Measurements from ENCODE around the gene TLR4.

Gene TLR4

GRCh38 chr9:117704024-117704575 lies at the start of gene TLR4:
Gene TLR4, plus strand, starts transcription at chr9:117704403. Its CDS starts 70 bp downstream, at chr9:117704473.
- FAIRE-seq, result no peak

- no peak for FAIRE-seq
These were observed 48.2 kb upstream of the TLR4 start for GRCh38 chr9:117656002-117656401.

GRCh38 chr9:117662651-117663050 lies 41.6 kb upstream of the TLR4 start:
- no peak for FAIRE-seq

- FAIRE-seq, result no peak
These were observed 39.8 kb upstream of the TLR4 start for GRCh38 chr9:117664419-117664818.

GRCh38 chr9:117665601-117666385 lies 38.4 kb upstream of the TLR4 start:
- no peak for FAIRE-seq

GRCh38 chr9:117671468-117671867 lies 32.7 kb upstream of the TLR4 start:
- no peak for FAIRE-seq

GRCh38 chr9:117672369-117672768 lies 31.8 kb upstream of the TLR4 start:
- FAIRE-seq, result no peak

GRCh38 chr9:117677572-117677971 lies 26.6 kb upstream of the TLR4 start:
- FAIRE-seq, result no peak

- no peak for FAIRE-seq
These were observed 25.3 kb upstream of the TLR4 start for GRCh38 chr9:117678871-117679270.

GRCh38 chr9:117679416-117679815 lies 24.8 kb upstream of the TLR4 start:
- FAIRE-seq, result no peak

- no peak for FAIRE-seq
These were observed 22.3 kb upstream of the TLR4 start for GRCh38 chr9:117681888-117682287.

- FAIRE-seq, result no peak
These were observed 21.1 kb upstream of the TLR4 start for GRCh38 chr9:117682955-117683710.

- FAIRE-seq, result no peak
These were observed 16.7 kb upstream of the TLR4 start for GRCh38 chr9:117687532-117687931.

- no peak for FAIRE-seq
These were observed 12.8 kb upstream of the TLR4 start for GRCh38 chr9:117691367-117691766.

- no peak for FAIRE-seq
These were observed 8.0 kb upstream of the TLR4 start for GRCh38 chr9:117696154-117696553.

GRCh38 chr9:117697046-117697445 lies 7.2 kb upstream of the TLR4 start:
- FAIRE-seq, result no peak

- no peak for FAIRE-seq
These were observed 666 bp upstream of the TLR4 start for GRCh38 chr9:117703537-117703936.

GRCh38 chr9:117704597-117704996 lies 394 bp downstream of the TLR4 start:
- FAIRE-seq, result no peak

GRCh38 chr9:117705386-117705785 lies 1.2 kb downstream of the TLR4 start:
- no peak for FAIRE-seq

GRCh38 chr9:117706421-117707116 lies 2.4 kb downstream of the TLR4 start:
- FAIRE-seq, result no peak

GRCh38 chr9:117707561-117707960 lies 3.4 kb downstream of the TLR4 start:
- no peak for FAIRE-seq

GRCh38 chr9:117709936-117710335 lies 5.7 kb downstream of the TLR4 start:
- FAIRE-seq, result no peak

GRCh38 chr9:117714282-117714681 lies 10.1 kb downstream of the TLR4 start:
- FAIRE-seq, result no peak

Measured in TTC549 (cell line).